Mucosa of stomach (tissue), 1 donor: Measurements from ENCODE around the gene LGALS8.
"Not testable (repeated sequence)": the region's sequence is repeated elsewhere in the genome, so short reads cannot be mapped to it uniquely, and the experiment has no call there.

ENCODE experiments used
- H3K27me3 ChIP-seq: one replicate; pipeline ENCODE4 v1.7.0; 2013; ENCODE audit warnings: mild to moderate bottlenecking, low read length; ENCODE audit not compliant: control insufficient read depth, insufficient read depth
- H3K36me3 ChIP-seq: one replicate; pipeline ENCODE4 v1.7.0; 2013; ENCODE audit warnings: low read length; ENCODE audit not compliant: control insufficient read depth, insufficient read depth
- H3K4me1 ChIP-seq: one replicate; pipeline ENCODE4 v1.7.0; 2013; ENCODE audit warnings: mild to moderate bottlenecking, low read length; ENCODE audit not compliant: control insufficient read depth, insufficient read depth
- H3K4me3 ChIP-seq: one replicate; pipeline ENCODE4 v1.7.0; 2013; ENCODE audit warnings: low read length
- H3K9ac ChIP-seq: one replicate; pipeline ENCODE4 v1.7.0; 2013; ENCODE audit warnings: mild to moderate bottlenecking, low read length, moderate library complexity
- H3K9me3 ChIP-seq: one replicate; pipeline ENCODE4 v1.7.0; 2013; ENCODE audit warnings: mild to moderate bottlenecking, low read length, moderate library complexity; ENCODE audit not compliant: control insufficient read depth
- donor health status: Pancreatic carcinoma.

LGALS8 gene

DNA sequence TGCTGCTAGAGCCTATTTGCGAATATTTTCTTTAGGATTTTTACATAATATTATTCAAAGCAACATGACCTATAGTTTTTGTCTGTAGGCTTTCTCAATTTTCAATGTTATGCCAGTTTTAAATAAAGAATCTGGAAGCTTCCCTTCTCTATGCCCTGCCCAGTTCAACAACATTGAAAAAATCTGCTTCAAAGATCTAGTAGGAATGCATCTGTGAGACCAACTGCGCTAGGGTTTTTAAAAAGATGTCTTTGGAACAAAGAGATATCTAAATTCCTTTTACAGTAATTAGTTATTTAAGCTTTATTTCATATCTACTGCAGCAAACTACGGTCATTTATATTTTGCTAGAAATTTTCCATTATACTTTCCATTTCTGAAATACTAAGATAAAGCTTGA, 54.9 kb downstream of the LGALS8 start:
- no peaks in the 10 kb centered on the region for H3K27me3 ChIP-seq
- H3K4me1 ChIP-seq = no peaks in the 10 kb centered on the region
- H3K9me3 ChIP-seq = no peaks in the 10 kb centered on the region
- no peaks in the 10 kb centered on the region for H3K36me3 ChIP-seq
- no peak overlapping the region for H3K9ac ChIP-seq
- H3K4me3 ChIP-seq = no peak overlapping the region

DNA sequence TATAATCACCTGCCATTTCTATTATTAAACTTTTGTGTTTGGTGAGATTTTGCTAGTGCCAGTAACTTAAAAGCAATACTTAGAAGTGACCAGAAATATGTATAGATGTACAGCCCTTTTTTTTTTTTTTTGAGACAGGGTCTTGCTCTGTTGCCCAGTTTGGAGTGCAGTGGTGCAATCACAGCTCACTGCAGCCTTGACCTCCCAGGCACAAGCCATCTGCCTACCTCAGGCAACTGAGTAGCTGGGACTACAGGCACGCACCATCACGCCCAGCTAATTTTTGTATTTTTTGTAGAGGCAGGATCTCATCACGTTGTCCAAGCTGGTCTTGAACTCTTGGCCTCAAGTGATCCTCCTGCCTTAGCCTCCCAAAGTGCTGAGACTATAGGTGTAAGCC, 56.6 kb downstream of the LGALS8 start:
- not testable (repeated sequence) for H3K9ac ChIP-seq, H3K27me3 ChIP-seq, H3K36me3 ChIP-seq, H3K4me1 ChIP-seq, H3K4me3 ChIP-seq, H3K9me3 ChIP-seq

DNA sequence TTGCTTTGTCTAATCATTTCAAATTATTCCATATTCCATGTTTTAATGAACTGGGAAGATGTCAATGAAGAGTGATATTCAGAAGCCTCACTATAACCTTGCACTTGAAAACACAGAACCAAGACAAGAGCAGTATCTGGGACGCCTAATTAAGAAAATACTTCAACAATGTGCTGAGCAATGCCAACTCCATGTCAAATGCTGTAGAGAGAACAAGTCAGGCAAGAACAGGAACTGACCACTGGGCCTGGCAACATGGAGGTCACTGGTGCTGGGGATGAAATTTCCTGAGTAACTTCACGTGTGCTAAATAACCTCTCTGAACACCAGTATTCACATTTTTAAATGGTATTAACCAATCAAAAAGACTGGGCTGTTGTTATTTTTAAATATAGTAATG, 57.7 kb downstream of the LGALS8 start:
- H3K9me3 ChIP-seq = no peaks in the 10 kb centered on the region
- no peak overlapping the region for H3K4me3 ChIP-seq
- H3K27me3 ChIP-seq = no peaks in the 10 kb centered on the region
- no peak overlapping the region for H3K9ac ChIP-seq
- H3K4me1 ChIP-seq = no peaks in the 10 kb centered on the region
- H3K36me3 ChIP-seq = no peaks in the 10 kb centered on the region

DNA sequence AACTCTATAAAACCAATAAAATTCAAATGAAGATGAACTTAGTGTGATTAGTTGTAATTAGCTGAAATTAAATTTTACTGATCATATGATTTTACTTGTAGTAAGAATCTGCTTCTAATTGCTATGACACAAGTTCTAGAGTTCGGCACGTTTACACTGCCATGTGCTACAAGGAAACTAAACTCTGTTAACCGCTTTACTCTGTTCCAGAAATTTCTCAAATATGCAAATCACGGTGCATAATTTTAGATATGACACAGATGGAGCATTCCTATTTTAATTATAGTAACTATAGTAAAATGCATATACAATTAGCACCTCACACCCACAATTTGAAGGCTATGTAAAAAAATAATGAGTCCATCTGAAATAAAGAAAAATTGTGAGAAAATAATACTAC, 65.7 kb downstream of the LGALS8 start:
- Histone ChIP-seq H3K4me3 (no peak overlapping the region), H3K4me1 (no peaks in the 10 kb centered on the region), H3K27me3 (no peaks in the 10 kb centered on the region), H3K9ac (no peak overlapping the region), H3K36me3 (no peaks in the 10 kb centered on the region), H3K9me3 (no peaks in the 10 kb centered on the region)

DNA sequence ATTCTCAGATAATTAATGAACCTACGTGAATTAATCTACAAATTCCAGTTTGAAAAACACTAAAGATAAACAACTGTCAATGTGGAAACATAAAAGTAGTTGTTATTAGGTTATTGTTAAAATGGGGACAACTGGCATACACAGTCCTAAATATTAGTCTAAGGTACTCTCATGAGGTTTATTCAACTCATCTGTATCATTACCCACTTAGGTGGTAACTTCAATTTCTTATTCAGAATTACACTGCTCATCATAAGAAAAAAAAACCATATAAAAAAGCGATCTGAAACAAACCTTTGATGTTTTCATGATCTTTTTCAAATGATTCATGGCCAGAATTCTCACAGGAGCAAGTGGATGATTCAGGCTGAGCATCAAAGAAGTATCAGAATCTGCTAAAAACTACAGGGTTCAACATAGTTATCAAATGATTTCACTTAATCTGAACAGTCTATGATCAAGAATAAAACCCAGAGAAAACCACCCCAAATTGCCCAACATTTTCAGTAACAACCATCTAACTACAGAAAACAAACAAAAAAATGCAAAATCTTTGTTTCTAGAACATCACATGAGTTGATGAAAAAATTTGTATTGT, 66.9 kb downstream of the LGALS8 start:
- no peaks in the 10 kb centered on the region for H3K27me3 ChIP-seq
- H3K4me1 ChIP-seq = no peaks in the 10 kb centered on the region
- no peaks in the 10 kb centered on the region for H3K36me3 ChIP-seq
- no peak overlapping the region for H3K4me3 ChIP-seq
- H3K9ac ChIP-seq = no peak overlapping the region
- H3K9me3 ChIP-seq = no peaks in the 10 kb centered on the region

DNA sequence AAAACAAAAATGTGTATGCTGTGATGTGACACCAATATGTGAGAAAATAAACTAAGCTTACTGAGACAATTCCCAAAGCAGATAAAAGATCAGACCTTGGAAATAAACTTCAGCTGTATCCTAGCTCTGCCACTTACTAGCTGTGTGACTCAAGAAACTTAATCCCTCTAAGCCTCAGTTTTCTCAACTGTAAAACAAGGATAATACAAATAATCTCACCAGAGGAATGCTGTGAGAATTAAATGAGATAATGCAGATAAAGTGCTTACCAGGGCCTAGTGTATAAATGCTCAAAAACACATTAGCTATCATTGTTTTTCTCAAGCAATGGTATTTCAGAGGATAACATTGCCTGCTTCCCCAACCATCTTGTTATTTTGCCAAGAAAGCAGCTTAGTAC, 78.4 kb downstream of the LGALS8 start:
- H3K4me1 ChIP-seq = peaks cover 12% of the 10 kb centered on the region
- no peaks in the 10 kb centered on the region for H3K36me3 ChIP-seq
- H3K27me3 ChIP-seq = no peaks in the 10 kb centered on the region
- no peaks in the 10 kb centered on the region for H3K9me3 ChIP-seq
- no peak overlapping the region for H3K4me3 ChIP-seq
- H3K9ac ChIP-seq = no peak overlapping the region
